WTC11 (cell line): ENCODE data around the gene FBXO41.

Experiments used
- CTCF ChIP-seq: fragments of 200-600 bp; IDR thresholded peaks from 2 replicates; pipeline ENCODE4 v1.8.0; 2022; ENCODE audit warnings: antibody characterized with exemption
- HMGXB4 ChIP-seq: sonication (generic); formaldehyde crosslinking; IDR thresholded peaks from 2 replicates; pipeline ENCODE4 v1.8.1; 2023; ENCODE audit warnings: mild to moderate bottlenecking, moderate library complexity, missing genetic modification reagents
- JUN ChIP-seq: sonication (generic); formaldehyde crosslinking; IDR thresholded peaks from 2 replicates; pipeline ENCODE4 v1.8.0; 2023; ENCODE audit warnings: mild to moderate bottlenecking, missing genetic modification reagents
- SMAD4 ChIP-seq: sonication (generic); formaldehyde crosslinking; IDR thresholded peaks from 2 replicates; pipeline ENCODE4 v1.8.0; 2022; ENCODE audit warnings: mild to moderate bottlenecking, missing genetic modification reagents

GRCh38 chr2:73225513-73226360 is 58.5 kb downstream of the FBXO41 start:
- TF ChIP-seq JUN (CRISPR knock-in tag) (no peak), CTCF (no peak), SMAD4 (no peak), HMGXB4 (CRISPR knock-in tag) (no peak)
